GM19351 (cell line): ENCODE measurements around the gene ADCY4.
"Not testable (repeated sequence)": the region's sequence is repeated elsewhere in the genome, so short reads cannot be mapped to it uniquely, and the experiment has no call there.

ENCODE experiments used
- ATAC-seq: cut with Tn5 transposase; IDR thresholded peaks from one replicate; pipeline ENCODE4 v1.9.1; 2021; ENCODE audit warnings: mild to moderate bottlenecking, moderate library complexity; ENCODE audit not compliant: unreplicated experiment

ADCY4 gene

DNA sequence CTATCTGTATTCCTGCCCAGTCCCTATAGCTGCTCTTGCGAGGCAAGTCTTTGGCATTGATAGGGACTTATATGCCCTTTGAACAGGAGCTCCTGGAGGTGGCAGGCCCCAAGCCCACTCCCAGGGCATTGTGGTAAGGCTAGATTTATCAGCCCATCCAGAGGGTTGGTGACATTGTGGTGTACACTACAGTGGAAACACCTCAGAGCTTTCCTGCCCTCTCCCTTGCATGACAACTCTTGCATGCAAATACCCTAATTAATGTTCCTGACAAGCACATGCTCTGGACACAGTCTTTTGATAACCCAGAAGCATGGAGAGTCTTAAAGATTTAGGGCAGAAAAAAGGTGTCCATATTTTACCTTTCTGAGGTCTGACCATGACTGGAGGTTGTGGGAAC is 5.7 kb upstream of the ADCY4 start:
- ATAC-seq = no peak

GRCh38 chr14:24339284-24340151 is 4.6 kb upstream of the ADCY4 start, which contains the start of gene RIPK3:
Gene RIPK3 (minus strand): TSS chr14:24339991. CDS start chr14:24339826, 165 bp downstream.
- peak; percentile 88 for ATAC-seq

- ATAC-seq = no peak
Observed at GRCh38 chr14:24338843-24339242, 4.0 kb upstream of the ADCY4 start.

DNA sequence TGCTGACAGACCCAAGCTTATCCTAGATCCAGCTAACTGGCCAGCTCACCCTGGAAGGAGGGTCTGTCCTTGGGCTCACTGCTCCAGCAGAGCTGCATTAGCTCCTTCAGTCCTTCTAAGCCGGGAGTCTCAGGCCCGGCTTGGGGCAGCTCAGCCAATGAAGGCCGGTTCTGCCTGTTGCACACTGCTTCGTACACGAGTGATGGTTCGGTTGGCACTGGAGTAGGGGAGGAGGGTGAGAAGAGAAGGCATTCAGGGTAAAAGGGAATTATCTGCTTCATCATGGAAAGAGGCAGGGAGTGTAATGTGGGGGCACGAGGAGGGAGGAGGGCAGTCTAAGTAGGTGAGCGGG is 2.9 kb upstream of the ADCY4 start:
- no peak for ATAC-seq

DNA sequence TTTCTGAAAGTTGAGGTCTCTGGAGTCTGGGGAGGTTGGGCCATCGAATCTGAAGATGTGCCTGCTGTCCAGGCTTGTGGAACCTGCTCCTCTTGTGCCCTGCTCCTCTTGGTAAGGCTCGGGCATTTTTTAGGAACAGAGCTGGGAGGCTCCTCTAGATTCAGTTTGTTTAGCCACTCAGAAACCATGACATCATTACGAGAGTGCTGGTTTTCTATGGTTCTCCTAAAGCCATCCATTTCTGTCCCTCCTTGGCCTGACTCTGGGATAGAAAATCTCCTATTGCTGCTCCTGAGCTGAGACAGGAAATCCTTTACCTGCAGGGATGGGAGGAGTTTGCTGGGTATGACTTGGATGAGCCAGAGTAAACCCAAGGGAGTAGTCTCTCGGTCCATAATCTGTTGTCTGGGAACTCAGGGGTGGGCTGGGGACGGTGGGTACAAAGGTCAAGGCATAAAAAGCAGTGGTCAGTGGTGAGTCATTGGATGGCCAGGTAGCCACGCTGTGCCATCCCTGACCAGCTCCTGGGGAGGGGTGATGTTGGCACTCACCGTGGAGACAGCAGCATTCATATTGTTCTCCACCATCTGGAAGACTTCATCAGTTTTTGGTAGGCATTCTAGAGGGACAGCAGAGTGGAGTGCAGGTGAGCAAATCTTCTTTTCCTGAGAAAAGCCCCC is 2.4 kb upstream of the ADCY4 start:
- ATAC-seq = no peak

GRCh38 chr14:24335461-24336171 is 745 bp upstream of the ADCY4 start:
- no peak for ATAC-seq

GRCh38 chr14:24332268-24332993 is 2.4 kb downstream of the ADCY4 start:
- ATAC-seq = peak; percentile 89

GRCh38 chr14:24331731-24332267 is 3.1 kb downstream of the ADCY4 start:
- ATAC-seq = no peak

DNA sequence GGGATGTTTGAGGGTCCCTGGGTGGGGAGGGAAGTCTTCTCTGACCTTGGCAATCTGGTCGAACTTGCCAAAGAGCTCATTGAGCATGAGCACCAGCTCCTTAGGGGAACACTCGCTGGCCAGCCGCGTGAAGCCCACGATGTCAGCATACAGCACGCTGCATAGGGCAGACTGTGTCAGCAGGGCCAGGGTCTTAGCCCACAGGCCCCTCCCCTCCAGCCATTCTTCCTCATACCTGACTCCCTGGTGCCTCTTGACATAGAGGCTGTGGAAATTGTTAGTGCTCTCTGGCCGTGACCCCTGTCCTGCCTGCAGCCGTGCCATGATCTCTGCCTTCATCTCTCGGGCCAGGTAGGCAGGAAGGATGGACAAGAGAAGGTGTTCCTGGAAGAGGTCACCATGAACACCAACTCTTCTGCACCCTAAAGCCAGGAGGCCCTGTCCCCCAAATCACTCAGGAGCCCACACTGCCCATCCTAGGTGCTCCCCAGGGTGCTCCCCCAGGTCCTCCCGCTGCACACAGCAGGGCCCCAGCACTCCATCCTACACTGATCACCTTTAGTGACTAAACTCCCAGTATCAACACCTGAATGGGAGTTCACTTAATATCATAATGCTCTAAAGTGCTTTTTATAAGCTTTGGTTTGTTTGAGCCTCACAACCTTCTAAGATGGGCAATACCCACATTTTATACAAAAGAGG is 3.7 kb downstream of the ADCY4 start:
- ATAC-seq = no peak

DNA sequence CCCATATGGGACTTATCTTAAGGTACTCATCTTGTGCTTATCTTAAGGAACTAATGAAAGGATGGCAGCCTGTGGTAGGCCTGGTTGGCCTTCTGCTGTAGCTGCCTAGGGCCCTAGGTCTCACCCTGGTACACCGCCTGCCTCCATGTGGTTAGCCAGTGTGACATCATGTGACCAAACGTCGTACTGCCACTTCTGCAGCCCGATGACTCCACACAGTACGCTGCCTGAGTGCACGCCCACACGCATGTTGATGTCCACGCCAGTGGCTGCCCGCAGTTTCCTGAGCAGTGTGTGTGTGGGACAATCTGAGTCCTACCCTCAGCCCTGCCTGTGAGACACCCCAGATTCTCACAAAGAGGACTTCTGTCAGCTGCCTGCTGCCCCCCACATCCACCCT is 5.1 kb downstream of the ADCY4 start:
- no peak for ATAC-seq

DNA sequence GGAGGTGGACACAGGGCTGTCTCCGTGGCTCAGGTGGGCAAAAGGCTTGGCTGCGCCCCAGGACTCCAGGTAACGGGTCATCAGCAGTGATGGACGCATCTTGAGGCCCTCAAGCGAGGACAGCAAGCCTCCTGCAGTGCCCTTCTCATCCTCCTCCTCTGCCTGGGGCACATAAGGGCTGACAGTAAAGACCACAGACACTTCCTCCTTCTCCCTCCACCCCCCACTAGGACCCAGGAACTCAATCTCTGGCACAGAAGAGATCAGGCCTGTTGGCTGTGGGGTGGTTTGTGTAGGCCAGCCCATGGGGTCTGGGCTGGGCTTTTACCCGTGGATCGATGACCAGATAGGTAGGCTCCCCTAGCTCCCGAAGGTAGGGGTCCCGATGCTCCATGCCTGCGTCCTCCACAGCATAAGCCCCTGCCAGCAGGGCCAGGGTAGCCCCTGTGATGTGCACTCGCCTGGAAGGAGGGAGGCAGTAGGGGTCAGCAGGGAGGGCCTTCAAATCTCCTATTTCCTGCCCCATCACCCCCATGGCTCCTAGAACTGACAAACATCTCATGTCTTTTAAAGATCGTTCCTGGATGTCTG is 5.7 kb downstream of the ADCY4 start:
- no peak for ATAC-seq

DNA sequence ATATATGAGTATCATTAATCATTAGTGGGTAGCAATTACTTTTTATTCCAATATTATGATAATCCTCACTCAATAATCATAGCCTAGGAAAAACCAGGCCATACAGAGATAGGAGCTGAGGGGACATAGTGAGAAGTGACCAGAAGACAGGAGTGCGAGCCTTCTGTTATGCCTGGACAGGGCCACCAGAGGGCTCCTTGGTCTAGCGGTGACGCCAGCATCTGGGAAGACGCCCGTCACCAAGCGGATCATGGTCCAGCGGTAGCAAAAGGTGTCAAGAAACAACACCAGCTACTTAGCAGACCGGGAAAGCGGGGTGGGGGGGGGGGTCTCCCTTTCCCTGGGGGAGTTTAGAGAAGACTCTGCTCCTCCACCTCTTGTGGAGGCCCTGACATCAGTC is 7.0 kb downstream of the ADCY4 start:
- not testable (repeated sequence) for ATAC-seq

- no peak for ATAC-seq
Observed at GRCh38 chr14:24327303-24327702, 7.6 kb downstream of the ADCY4 start.

- no peak for ATAC-seq
Observed at GRCh38 chr14:24325963-24326362, 8.9 kb downstream of the ADCY4 start.

DNA sequence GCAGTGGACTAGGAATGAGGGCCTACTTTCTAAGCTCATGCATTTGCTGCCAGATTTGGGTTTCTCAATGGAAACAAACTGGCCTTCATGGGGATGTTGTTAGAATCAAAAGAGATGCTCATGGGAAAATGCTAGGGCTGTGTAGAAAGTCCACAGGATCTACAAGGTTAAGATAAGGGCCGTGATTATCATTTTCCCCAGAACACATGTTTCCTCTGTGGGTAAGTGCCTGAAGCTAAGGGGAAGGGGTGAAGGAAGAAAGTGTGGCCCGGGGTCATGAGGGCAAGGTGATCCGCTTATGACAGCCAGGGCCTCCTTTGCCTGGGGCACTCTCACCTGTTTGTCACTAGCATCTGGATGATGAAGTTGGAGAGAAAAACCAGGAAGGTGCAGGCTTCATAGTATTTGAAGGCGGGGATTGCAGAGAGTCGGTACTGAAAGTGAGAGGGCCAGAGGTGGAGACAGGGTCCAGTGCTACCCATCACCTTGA is 9.8 kb downstream of the ADCY4 start:
- no peak for ATAC-seq

DNA sequence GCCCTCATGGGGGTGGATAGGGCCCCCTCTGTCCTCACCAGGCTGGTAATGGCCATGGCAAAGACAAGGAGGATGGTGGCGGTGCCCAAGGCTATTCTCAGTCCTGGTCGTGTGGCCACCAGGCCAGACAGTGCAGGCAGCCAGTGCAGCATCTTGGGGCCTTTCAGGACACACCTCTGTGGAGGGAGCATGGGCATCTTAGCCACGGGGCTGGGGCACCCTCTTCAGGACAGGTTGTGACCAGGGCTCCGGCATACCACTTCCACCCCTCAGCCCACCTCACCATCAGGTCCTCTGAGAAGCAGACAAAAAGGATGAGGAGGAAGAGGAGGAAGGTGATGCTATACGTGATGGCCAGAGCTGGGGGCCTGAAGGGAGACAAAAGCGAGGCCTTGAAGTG is 10.8 kb downstream of the ADCY4 start:
- no peak for ATAC-seq

GRCh38 chr14:24323341-24323740 is 11.5 kb downstream of the ADCY4 start:
- no peak for ATAC-seq

DNA sequence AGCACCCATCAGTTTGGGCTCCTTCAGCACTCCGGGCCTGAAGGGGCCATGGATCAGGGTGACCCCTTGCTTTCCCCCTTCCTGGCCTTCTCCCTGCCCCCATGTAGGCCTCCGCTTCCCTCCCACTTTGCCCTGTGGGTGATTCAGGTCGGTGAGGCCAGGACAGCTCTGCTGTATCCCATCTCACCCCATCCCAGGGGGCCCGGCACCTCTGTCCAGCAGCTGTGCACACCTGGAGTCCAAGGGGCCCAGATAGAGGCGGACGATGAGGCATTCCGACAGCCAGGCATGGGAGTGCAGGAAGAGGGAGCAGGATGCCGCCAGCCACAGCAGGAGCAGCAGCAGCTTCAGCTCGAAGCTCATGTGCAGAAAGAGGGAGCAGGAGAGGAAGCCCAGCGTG is 12.2 kb downstream of the ADCY4 start:
- ATAC-seq = no peak

DNA sequence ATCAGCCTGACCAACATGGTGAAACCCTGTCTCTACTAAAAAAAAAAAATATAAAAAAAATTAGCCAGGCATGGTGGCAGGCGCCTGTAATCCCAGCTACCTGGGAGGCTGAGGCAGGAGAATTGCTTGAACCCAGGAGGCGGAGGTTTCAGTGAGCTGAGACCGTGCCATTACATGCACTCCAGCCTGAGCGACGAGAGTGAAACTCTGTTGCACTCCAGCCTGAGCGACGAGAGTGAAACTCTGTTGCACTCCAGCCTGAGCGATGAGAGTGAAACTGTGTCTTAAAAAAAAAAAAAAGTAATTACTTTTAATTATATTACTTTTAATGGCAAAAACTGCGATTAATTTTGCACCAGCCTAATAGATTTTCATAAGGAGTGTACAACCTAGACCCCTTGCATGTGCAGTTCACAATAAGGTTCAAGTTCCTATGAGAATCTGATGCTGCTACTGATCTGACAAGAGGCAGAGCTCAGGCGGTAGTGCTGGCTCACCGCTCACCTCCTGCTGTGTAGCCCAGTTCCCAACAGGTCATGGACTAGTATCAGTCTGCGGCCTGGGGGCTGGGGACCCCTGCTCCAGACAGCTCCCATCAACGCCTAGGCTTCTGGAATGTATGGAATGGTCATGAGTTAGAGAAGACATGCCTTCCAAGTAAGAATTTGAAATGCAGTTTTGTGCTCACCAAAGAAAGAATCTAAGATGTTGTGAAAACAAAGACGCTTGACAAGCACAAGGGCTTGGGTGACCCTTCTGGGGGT is 13.5 kb downstream of the ADCY4 start:
- no peak for ATAC-seq
